Measurements from ENCODE around the gene ZNF296. TPM values are rescaled to one million over a fixed set of nuclear protein-coding genes. Genes with fewer than 3 reads are reported as not detected.

The ZNF296 gene
- polyA plus RNA-seq, 1 donor: 0.98 TPM

DNA sequence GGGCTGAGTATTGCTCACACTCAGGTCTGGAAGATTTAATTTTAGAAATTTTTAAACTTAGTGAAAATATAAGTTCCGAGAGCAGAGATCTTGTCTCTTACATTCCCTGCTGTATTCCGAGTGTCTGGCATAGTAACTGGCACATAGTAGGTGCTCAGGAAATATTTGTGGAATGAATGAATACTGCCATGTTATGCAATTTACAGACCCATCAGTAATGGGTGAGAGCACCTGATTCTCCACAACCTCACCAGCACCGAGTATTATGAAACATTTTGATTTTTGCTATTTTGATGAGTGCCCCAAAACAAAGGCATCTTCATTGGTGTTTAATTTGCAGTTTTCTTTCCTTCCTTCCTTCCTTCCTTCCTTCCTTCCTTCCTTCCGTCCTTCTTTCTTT lies 53.2 kb downstream of the ZNF296 start:
- no peak for DNase-seq

DNA sequence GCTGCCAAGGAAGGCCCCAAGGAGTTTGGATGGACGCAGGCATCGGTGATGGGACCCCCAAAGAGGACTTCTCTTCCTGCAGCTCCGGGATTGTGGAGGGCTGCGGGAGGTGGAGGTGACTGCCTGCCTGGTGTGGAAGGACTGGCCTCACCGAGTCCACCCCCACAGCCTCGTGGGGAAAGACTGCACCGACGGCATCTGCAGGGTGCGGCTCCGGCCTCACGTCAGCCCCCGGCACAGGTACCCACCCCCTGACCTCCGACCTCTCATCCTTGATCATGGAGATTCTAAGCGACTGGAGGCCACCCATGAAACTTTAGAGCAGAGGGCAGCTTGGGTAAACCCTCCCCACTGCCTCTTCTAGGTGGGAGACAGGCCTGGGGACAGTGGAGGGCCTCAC lies 54.3 kb downstream of the ZNF296 start:
- no peak for DNase-seq

Other genes starting within 250 kb of the ZNF296 start
- 139 TPM for gene NECTIN2, start 230.2 kb downstream of the ZNF296 start, polyA plus RNA-seq (ENCODE audit: insufficient read length)
- gene TOMM40, start 185.2 kb downstream of the ZNF296 start, polyA plus RNA-seq (ENCODE audit: insufficient read length): 43.3 TPM
- gene APOE, start 170.7 kb downstream of the ZNF296 start, polyA plus RNA-seq (ENCODE audit: insufficient read length): 288 TPM
- gene APOC1, start 161.9 kb downstream of the ZNF296 start, polyA plus RNA-seq (ENCODE audit: insufficient read length): 10.9 TPM
- not detected for gene APOC4, start 134.2 kb downstream of the ZNF296 start, polyA plus RNA-seq (ENCODE audit: insufficient read length)
- 10.1 TPM for gene APOC2, start 130.4 kb downstream of the ZNF296 start, polyA plus RNA-seq (ENCODE audit: insufficient read length)
- 121 TPM for gene CLPTM1, start 121.1 kb downstream of the ZNF296 start, polyA plus RNA-seq (ENCODE audit: insufficient read length)
- gene RELB, start 75.0 kb downstream of the ZNF296 start, polyA plus RNA-seq (ENCODE audit: insufficient read length): 4.5 TPM
- gene CLASRP, start 37.4 kb downstream of the ZNF296 start, polyA plus RNA-seq (ENCODE audit: insufficient read length): 76.8 TPM
- gene GEMIN7, start 2.8 kb upstream of the ZNF296 start, polyA plus RNA-seq (ENCODE audit: insufficient read length): 22.5 TPM
- 23.6 TPM for gene PPP1R37, start 16.7 kb upstream of the ZNF296 start, polyA plus RNA-seq (ENCODE audit: insufficient read length)
- gene NKPD1, start 84.5 kb upstream of the ZNF296 start, polyA plus RNA-seq (ENCODE audit: insufficient read length): 0.17 TPM
- 24.5 TPM for gene TRAPPC6A, start 101.8 kb upstream of the ZNF296 start, polyA plus RNA-seq (ENCODE audit: insufficient read length)
- gene BLOC1S3, start 102.3 kb upstream of the ZNF296 start, polyA plus RNA-seq (ENCODE audit: insufficient read length): 9.4 TPM
- 5.1 TPM for gene EXOC3L2, start 168.9 kb upstream of the ZNF296 start, polyA plus RNA-seq (ENCODE audit: insufficient read length)
- gene MARK4, start 174.8 kb upstream of the ZNF296 start, polyA plus RNA-seq (ENCODE audit: insufficient read length): 41.7 TPM
- 0.38 TPM for gene CKM, start 246.4 kb upstream of the ZNF296 start, polyA plus RNA-seq (ENCODE audit: insufficient read length)

Measured in left kidney (tissue), 2 donors.